Esophagus squamous epithelium (tissue), 5 donors: Measurements from ENCODE around the gene ITPK1. TPM values are rescaled to one million over a fixed set of nuclear protein-coding genes. Genes with fewer than 3 reads are reported as not detected.

Experiments used
- DNase-seq: peaks from one replicate; lab custom pipeline; 2025; lab: John Stamatoyannopoulos, UW
- H3K27ac ChIP-seq, 4 donors: fragments of 200-600 bp; sonication (generic); one replicate each; pipeline ENCODE4 v1.5.1; 2016 to 2019; ENCODE audit warnings: mild to moderate bottlenecking in 1 of 4
- H3K27me3 ChIP-seq, 4 donors: fragments of 200-600 bp; sonication (generic); 1 replicate in 3 of 4; 2 replicates in 1 of 4; pipeline versions ENCODE4 v1.5.1 to v1.6.0; 2017 to 2021; ENCODE audit warnings: antibody characterized with exemption in 1 of 4
- H3K36me3 ChIP-seq, 3 donors: fragments of 200-600 bp; sonication (generic); one replicate each; pipeline ENCODE4 v1.5.1; 2016 to 2019
- H3K4me1 ChIP-seq, 3 donors: fragments of 200-600 bp; sonication (generic); one replicate each; pipeline ENCODE4 v1.5.1; 2017 to 2019
- H3K4me3 ChIP-seq, 4 donors: fragments of 200-600 bp; sonication (generic); 1 replicate in 3 of 4; 2 replicates in 1 of 4; pipeline ENCODE4 v1.5.1; 2016 to 2019; ENCODE audit warnings: mild to moderate bottlenecking in 2 of 4, moderate library complexity in 1 of 4
- H3K9me3 ChIP-seq, 3 donors: fragments of 200-600 bp; sonication (generic); one replicate each; pipeline ENCODE4 v1.5.1; 2016 to 2019
- POLR2A ChIP-seq, 4 donors: fragments of 450-650 bp; IDR thresholded peaks; one replicate each; pipeline ENCODE4 v1.6.1; 2017; ENCODE audit warnings: antibody characterized with exemption in 4 of 4, mild to moderate bottlenecking in 4 of 4, moderate library complexity in 3 of 4
- WGBS, 2 donors: methylation state at CpG; one replicate each; pipeline ENCODE4 v1.1.5; 2018; 5-methylcytosine and 5-hydroxymethylcytosine counted together
- intact Hi-C: fragments of 100-400 bp; cut with DNase I; formaldehyde crosslinking; loops from one replicate; pipeline ENCODE4 v1.15.0; 2022
- total RNA-seq, 4 donors: library from RNA; depleted of rRNA; stranded (reverse); fragments of >200 nt; gene quantifications; one replicate each; pipeline ENCODE4 v1.1.0, GENCODE V29; 2016
- TF ChIP-seq, protein P1 (sequence below), 6 experiments: fragments of 450-650 bp in 4 of 6; fragments of 200-600 bp in 2 of 6; sonication (generic) in 2 of 6; IDR thresholded peaks; one replicate each; pipeline ENCODE4 v1.5.1; 2016 to 2019; ENCODE audit warnings: antibody characterized with exemption in 6 of 6, mild to moderate bottlenecking in 4 of 6, moderate library complexity in 4 of 6
- donor health status: DM: yes; HTN: yes; CAD: no.

ITPK1 gene
- total RNA-seq, 4 donors from 2014 or later: 14.2 to 34.5 (median 25.8) TPM

DNA sequence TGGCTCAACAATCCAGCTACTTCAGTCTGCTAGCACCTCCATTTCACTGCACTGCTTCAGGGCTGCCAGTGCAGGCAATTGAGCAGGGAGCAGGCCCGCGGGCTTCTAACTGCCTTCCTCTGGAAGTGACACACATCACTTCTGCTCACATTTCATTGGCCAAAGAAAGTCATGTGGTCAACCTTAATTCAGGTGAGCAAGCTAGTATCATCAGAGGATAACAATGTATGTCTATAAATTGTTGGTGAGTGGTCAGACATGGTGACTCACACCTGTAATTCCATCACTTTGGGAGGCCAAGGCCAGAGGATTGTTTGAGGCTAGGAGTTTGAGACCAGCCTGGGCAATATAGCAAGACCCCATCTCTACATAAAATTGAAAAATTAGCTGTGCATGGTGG is 215.1 kb downstream of the ITPK1 start:
- Histone ChIP-seq H3K27me3 (peaks cover 0 to 56% (median 0%) of the 10 kb centered on the region in 4 donors), H3K4me1 (no peaks in the 10 kb centered on the region), H3K27ac (no peak overlapping the region), H3K9me3 (no peaks in the 10 kb centered on the region), H3K4me3 (no peak overlapping the region), H3K36me3 (no peaks in the 10 kb centered on the region)
- intact Hi-C loops: no loop called here
- 100% methylated on average over 2 of the region's 2 CpGs; no CpG with 5 or more reads in 1 of the 2 donors for WGBS, 2 donors
- no peak for DNase-seq
- TF ChIP-seq, protein P1, sequence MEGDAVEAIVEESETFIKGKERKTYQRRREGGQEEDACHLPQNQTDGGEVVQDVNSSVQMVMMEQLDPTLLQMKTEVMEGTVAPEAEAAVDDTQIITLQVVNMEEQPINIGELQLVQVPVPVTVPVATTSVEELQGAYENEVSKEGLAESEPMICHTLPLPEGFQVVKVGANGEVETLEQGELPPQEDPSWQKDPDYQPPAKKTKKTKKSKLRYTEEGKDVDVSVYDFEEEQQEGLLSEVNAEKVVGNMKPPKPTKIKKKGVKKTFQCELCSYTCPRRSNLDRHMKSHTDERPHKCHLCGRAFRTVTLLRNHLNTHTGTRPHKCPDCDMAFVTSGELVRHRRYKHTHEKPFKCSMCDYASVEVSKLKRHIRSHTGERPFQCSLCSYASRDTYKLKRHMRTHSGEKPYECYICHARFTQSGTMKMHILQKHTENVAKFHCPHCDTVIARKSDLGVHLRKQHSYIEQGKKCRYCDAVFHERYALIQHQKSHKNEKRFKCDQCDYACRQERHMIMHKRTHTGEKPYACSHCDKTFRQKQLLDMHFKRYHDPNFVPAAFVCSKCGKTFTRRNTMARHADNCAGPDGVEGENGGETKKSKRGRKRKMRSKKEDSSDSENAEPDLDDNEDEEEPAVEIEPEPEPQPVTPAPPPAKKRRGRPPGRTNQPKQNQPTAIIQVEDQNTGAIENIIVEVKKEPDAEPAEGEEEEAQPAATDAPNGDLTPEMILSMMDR (IDR thresholded peaks at IDR 0.05): no peak
- TF ChIP-seq POLR2A (IDR thresholded peaks at IDR 0.05): no peak

- H3K36me3 ChIP-seq: no peaks in the 10 kb centered on the region
- peaks cover 0 to 56% (median 0%) of the 10 kb centered on the region in 4 donors for H3K27me3 ChIP-seq
- intact Hi-C loops: no loop called here
- H3K4me3 ChIP-seq: no peak overlapping the region
- H3K27ac ChIP-seq: no peak overlapping the region
- 49 to 61% methylated on average over 7 of the region's 9 CpGs for WGBS, 2 donors
- no peak for TF ChIP-seq POLR2A (IDR thresholded peaks at IDR 0.05)
- TF ChIP-seq, protein P1 (IDR thresholded peaks at IDR 0.05): no peak
- H3K4me1 ChIP-seq: no peaks in the 10 kb centered on the region
- no peak for DNase-seq
- peaks cover 0 to 11% (median 1%) of the 10 kb centered on the region in 3 donors for H3K9me3 ChIP-seq
These were observed 217.1 kb downstream of the ITPK1 start for GRCh38 chr14:92898566-92899131.

DNA sequence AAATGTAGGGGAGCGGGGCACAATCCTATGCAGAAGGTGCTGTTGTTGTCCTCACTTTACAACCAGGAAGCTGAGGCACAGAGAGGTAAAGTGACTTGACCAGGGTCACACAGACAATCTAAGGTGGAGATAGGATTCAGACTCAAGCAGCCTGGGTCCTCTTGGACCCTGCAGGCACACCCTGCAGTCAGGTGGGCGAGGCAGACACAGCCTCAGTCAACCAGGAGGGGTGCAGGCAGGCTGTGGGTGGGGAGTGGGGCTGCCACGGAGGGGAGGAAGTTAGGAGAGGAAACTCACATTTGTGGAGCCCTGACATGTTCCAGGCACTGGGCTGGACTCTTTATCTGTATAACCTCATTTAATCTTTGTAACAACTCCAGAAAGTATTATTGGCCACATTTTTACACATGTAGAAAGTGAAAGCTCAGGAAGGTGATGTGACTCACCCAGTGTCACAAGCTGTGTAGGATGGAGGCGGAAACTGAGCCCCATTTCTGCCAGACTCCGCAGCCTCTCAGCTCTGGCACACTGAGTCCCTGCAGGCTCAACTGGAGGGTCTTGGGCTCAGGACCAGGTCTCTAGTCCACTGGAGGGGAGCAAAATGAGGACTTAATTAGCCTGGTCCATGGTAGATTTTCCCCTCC is 217.7 kb downstream of the ITPK1 start:
- no peak overlapping the region for H3K27ac ChIP-seq
- no peak for TF ChIP-seq POLR2A (IDR thresholded peaks at IDR 0.05)
- no peak for DNase-seq
- H3K27me3 ChIP-seq: peaks cover 0 to 50% (median 0%) of the 10 kb centered on the region in 4 donors
- H3K4me3 ChIP-seq: no peak overlapping the region
- H3K9me3 ChIP-seq: peaks cover 0 to 17% (median 7%) of the 10 kb centered on the region in 3 donors
- H3K36me3 ChIP-seq: no peaks in the 10 kb centered on the region
- H3K4me1 ChIP-seq: no peaks in the 10 kb centered on the region
- 48 to 66% methylated on average over 5 of the region's 5 CpGs for WGBS, 2 donors
- intact Hi-C loops: no loop called here

DNA sequence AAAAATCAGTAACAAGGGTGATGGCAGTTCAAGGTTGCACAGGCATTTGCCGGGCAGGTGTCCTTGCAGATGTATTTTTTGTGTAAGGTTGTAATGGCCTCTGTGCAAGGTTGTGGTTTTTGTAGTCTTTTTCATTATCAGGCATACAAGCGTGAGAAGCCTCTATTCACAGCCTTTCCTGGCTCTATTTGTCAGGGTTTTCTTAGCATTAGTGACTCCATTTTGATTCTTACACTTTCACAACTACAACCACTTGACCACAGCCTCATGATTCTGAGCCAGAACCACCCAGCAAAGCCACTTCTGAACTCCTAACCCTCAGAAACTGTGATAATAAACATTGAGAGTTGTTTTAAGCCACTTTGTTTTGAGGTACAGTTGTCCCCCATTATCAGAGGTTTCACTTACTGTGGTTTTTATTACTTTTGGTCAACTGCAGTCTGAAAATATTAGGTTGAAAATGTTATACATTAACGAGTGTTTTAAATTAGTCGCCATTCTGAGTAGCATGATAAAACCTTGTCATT is 220.3 kb downstream of the ITPK1 start:
- no peak for TF ChIP-seq POLR2A (IDR thresholded peaks at IDR 0.05)
- TF ChIP-seq, protein P1 (IDR thresholded peaks at IDR 0.05): no peak
- Histone ChIP-seq H3K4me3 (no peak overlapping the region), H3K27ac (no peak overlapping the region), H3K27me3 (peaks cover 0 to 36% (median 0%) of the 10 kb centered on the region in 4 donors), H3K9me3 (peaks cover 0 to 29% (median 14%) of the 10 kb centered on the region in 3 donors), H3K36me3 (no peaks in the 10 kb centered on the region), H3K4me1 (no peaks in the 10 kb centered on the region)
- intact Hi-C loops: no loop called here
- DNase-seq: no peak
- 82% methylated on average over 4 of the region's 4 CpGs for WGBS, 2 donors

GRCh38 chr14:92892589-92892988 is 223.1 kb downstream of the ITPK1 start:
- no peak for DNase-seq
- intact Hi-C loops: no loop called here
- H3K4me1 ChIP-seq: no peaks in the 10 kb centered on the region
- H3K27ac ChIP-seq: no peak overlapping the region
- H3K27me3 ChIP-seq: peaks cover 0 to 18% (median 0%) of the 10 kb centered on the region in 4 donors
- TF ChIP-seq, protein P1 (IDR thresholded peaks at IDR 0.05): no peak
- no peak for TF ChIP-seq POLR2A (IDR thresholded peaks at IDR 0.05)
- no peak overlapping the region for H3K4me3 ChIP-seq
- peaks cover 0 to 29% (median 14%) of the 10 kb centered on the region in 3 donors for H3K9me3 ChIP-seq
- H3K36me3 ChIP-seq: no peaks in the 10 kb centered on the region
